HG03108 (cell line): ENCODE measurements around the gene ADGRL1.
"Not testable (repeated sequence)": the region's sequence is repeated elsewhere in the genome, so short reads cannot be mapped to it uniquely, and the experiment has no call there.

ENCODE experiments used
- ATAC-seq: cut with Tn5 transposase; IDR thresholded peaks from one replicate; pipeline ENCODE4 v1.9.1; 2021; ENCODE audit warnings: moderate library complexity; ENCODE audit not compliant: unreplicated experiment

The ADGRL1 gene

GRCh38 chr19:14205452-14206287 is at the start of gene ADGRL1:
Gene ADGRL1 (minus strand): TSS chr19:14206169. CDS start chr19:14183602, 22,567 bp downstream.
- ATAC-seq: not testable (repeated sequence)

- not testable (repeated sequence) for ATAC-seq
Measured at GRCh38 chr19:14255316-14255715, 49.3 kb upstream of the ADGRL1 start.

GRCh38 chr19:14253822-14254599 is 48.0 kb upstream of the ADGRL1 start:
- not testable (repeated sequence) for ATAC-seq

- not testable (repeated sequence) for ATAC-seq
Measured at GRCh38 chr19:14252136-14252535, 46.2 kb upstream of the ADGRL1 start.

GRCh38 chr19:14250870-14251269 is 44.9 kb upstream of the ADGRL1 start:
- ATAC-seq: no peak

GRCh38 chr19:14250315-14250714 is 44.3 kb upstream of the ADGRL1 start:
- ATAC-seq: not testable (repeated sequence)

GRCh38 chr19:14249891-14250290 is 43.9 kb upstream of the ADGRL1 start:
- not testable (repeated sequence) for ATAC-seq

- ATAC-seq: not testable (repeated sequence)
Measured at GRCh38 chr19:14249012-14249754, 43.2 kb upstream of the ADGRL1 start.

GRCh38 chr19:14248578-14249011 is 42.6 kb upstream of the ADGRL1 start:
- ATAC-seq: no peak

GRCh38 chr19:14247548-14248471 is 41.8 kb upstream of the ADGRL1 start:
- ATAC-seq: not testable (repeated sequence)

- not testable (repeated sequence) for ATAC-seq
Measured at GRCh38 chr19:14247205-14247547, 41.2 kb upstream of the ADGRL1 start.

- not testable (repeated sequence) for ATAC-seq
Measured at GRCh38 chr19:14244393-14244792, 38.4 kb upstream of the ADGRL1 start.

GRCh38 chr19:14243718-14244117 is 37.7 kb upstream of the ADGRL1 start:
- not testable (repeated sequence) for ATAC-seq

- no peak for ATAC-seq
Measured at GRCh38 chr19:14237014-14237941, 31.3 kb upstream of the ADGRL1 start.

- not testable (repeated sequence) for ATAC-seq
Measured at GRCh38 chr19:14232945-14233344, 27.0 kb upstream of the ADGRL1 start.

- ATAC-seq: not testable (repeated sequence)
Measured at GRCh38 chr19:14228446-14229071, 22.6 kb upstream of the ADGRL1 start.

- ATAC-seq: not testable (repeated sequence)
Measured at GRCh38 chr19:14226498-14226897, 20.5 kb upstream of the ADGRL1 start.

- no peak for ATAC-seq
Measured at GRCh38 chr19:14222886-14223285, 16.9 kb upstream of the ADGRL1 start.
